ENCODE data around the gene CSPG4.

DNA sequence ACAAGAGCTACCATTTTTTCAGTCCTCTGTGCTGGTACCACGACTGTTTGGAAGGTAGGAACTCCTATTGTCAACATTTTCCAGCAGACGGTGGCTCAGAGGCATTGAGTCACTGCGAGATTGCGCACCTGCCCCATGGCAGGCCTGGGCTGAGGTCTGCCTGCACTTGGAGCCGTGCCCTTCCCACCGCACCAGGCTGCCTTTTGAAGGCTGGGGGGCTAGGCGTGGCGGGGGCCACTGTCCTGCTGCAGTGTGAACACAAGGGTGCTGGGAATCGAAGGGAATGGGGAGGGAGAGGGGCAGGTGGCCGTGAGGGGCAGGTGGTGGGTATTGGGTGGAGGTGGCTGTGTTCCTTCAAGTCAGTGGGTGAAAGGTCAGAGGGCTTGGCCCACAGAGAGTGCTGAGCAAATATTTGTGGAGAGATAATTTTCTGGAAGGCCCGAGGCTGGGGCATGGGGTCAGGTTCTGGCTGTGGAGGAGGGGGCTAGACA, 48.7 kb downstream of the CSPG4 start:
- no peak for TF ChIP-seq HDAC6 (IDR thresholded peaks at IDR 0.05; ENCODE audit: low read depth, low read length)
- TF ChIP-seq CTCF (IDR thresholded peaks at IDR 0.05; ENCODE audit: control extremely low read depth in 1 of 3, insufficient read depth in 1 of 3, low read depth in 1 of 3, low read length in 3 of 3) = no peak
- TF ChIP-seq NANOG (IDR thresholded peaks at IDR 0.05; ENCODE audit: insufficient read depth, low read depth, low read length, poor library complexity, severe bottlenecking) = no peak
- TF ChIP-seq EGR1 (IDR thresholded peaks at IDR 0.05; ENCODE audit: borderline replicate concordance, low read depth, low read length) = no peak
- no peak for TF ChIP-seq YY1 (IDR thresholded peaks at IDR 0.05; ENCODE audit: low read depth, low read length)
- TF ChIP-seq GABPA (IDR thresholded peaks at IDR 0.05; ENCODE audit: borderline replicate concordance, insufficient read depth, low read length) = no peak
- TF ChIP-seq POLR2A (IDR thresholded peaks at IDR 0.05; ENCODE audit: control extremely low read depth in 1 of 2, low read depth in 2 of 2, low read length in 2 of 2) = no peak
- TF ChIP-seq ATF2 (IDR thresholded peaks at IDR 0.05; ENCODE audit: low read length) = no peak

Measured in H1 (cell line).